Activated B cell treated with CpG ODN at 0.5 μM for 24 hours (primary cell): ENCODE data around the gene CRKL. TPM values are rescaled to one million over a fixed set of nuclear protein-coding genes. Genes with fewer than 3 reads are reported as not detected.

Source experiments
- ATAC-seq: fragments of 200-7000 bp; cut with Tn5 transposase; one replicate; pipeline ENCODE4 v1.10.0; 2021; ENCODE audit warnings: low read depth, mild to moderate bottlenecking, moderate library complexity
- CTCF ChIA-PET: fragments of 350-600 bp; sonication (Branson Sonifier 250); formaldehyde crosslinking; loops from one replicate; lab custom pipeline; 2021; ENCODE audit warnings: antibody characterized with exemption; lab: Charles Lee
- POLR2A ChIA-PET: fragments of 350-600 bp; sonication (Branson Sonifier 250); formaldehyde crosslinking; loops from one replicate; lab custom pipeline; 2021; ENCODE audit warnings: antibody characterized with exemption; lab: Charles Lee
- DNase-seq: peaks from one replicate; pipeline ENCODE4 v3.0.0; 2022
- H3K27ac Mint-ChIP-seq: one replicate; pipeline ENCODE4 v1.8.0; 2020; ENCODE audit warnings: mixed read lengths
- H3K27me3 Mint-ChIP-seq: one replicate; pipeline ENCODE4 v1.8.0; 2021; ENCODE audit warnings: mixed read lengths
- H3K36me3 Mint-ChIP-seq: one replicate; pipeline ENCODE4 v1.8.0; 2021; ENCODE audit warnings: low read depth, mixed read lengths
- H3K4me1 Mint-ChIP-seq: one replicate; pipeline ENCODE4 v1.8.0; 2021; ENCODE audit warnings: mixed read lengths
- H3K4me3 Mint-ChIP-seq: one replicate; pipeline ENCODE4 v1.8.0; 2020; ENCODE audit warnings: mild to moderate bottlenecking, mixed read lengths
- H3K9me3 Mint-ChIP-seq: one replicate; pipeline ENCODE4 v1.8.0; 2020; ENCODE audit warnings: mixed read lengths
- CTCF ChIP-seq: fragments of 200-600 bp; IDR thresholded peaks from one replicate; pipeline ENCODE4 v1.8.0; 2022; ENCODE audit warnings: antibody characterized with exemption, mild to moderate bottlenecking
- intact Hi-C: fragments of 100-400 bp; cut with micrococcal nuclease; formaldehyde crosslinking; loops from one replicate; pipeline ENCODE4 v1.15.1; 2024
- total RNA-seq: library from RNA; stranded (reverse); gene quantifications from 2 replicates; pipeline ENCODE4 v1.2.3, GENCODE V29; 2022

Gene CRKL
- total RNA-seq, 1 donor from 2014 or later, result 55.7 TPM

GRCh38 chr22:20943104-20943933 lies 26.1 kb downstream of the CRKL start:
- no peaks in the 10 kb centered on the region for H3K27me3 Mint-ChIP-seq
- CTCF ChIA-PET, result interaction anchor here (0.6 kb wide), 1 partner anchor 158 kb away, joined by 3 read pairs; no protein-coding TSS in a partner anchor
- intact Hi-C loops, result no loop called here

DNA sequence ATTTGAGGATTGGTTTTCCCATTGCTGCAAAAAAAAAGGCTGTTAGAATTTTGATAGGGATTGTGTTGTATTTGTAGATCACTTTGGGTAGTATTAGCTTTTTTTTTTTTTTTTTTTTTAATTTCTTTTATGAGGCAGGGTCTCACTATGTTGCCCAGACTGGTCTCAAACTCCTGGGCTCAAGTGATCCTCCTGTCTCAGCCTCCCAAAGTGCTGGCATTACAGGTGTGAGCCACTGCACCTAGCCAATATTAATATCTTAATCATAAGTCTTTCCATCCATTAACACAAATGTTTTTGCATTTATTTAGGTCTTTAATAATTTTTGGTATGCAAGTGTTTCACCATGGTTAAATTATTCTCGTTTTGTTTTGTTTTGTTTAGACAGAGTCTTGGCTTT lies 26.8 kb downstream of the CRKL start:
- Mint-ChIP-seq H3K4me1 (peaks cover 64% of the 10 kb centered on the region), H3K9me3 (no peaks in the 10 kb centered on the region), H3K36me3 (peaks cover 45% of the 10 kb centered on the region), H3K27me3 (no peaks in the 10 kb centered on the region), H3K27ac (no peak overlapping the region), H3K4me3 (no peak overlapping the region)
- no peak for TF ChIP-seq CTCF
- intact Hi-C loops, result no loop called here
- POLR2A ChIA-PET, result no interaction called here
- CTCF ChIA-PET, result no interaction called here
- no peak for DNase-seq
- ATAC-seq, result no peak

More at GRCh38 chr22:20943104-20943933, 26.1 kb downstream of the CRKL start:
- no peak for DNase-seq
- H3K36me3 Mint-ChIP-seq, result peaks cover 46% of the 10 kb centered on the region
- ATAC-seq, result no peak
- no peak overlapping the region for H3K27ac Mint-ChIP-seq
- H3K4me1 Mint-ChIP-seq, result peaks cover 69% of the 10 kb centered on the region
- TF ChIP-seq CTCF, result no peak
- no peak overlapping the region for H3K4me3 Mint-ChIP-seq
- H3K9me3 Mint-ChIP-seq, result no peaks in the 10 kb centered on the region
- POLR2A ChIA-PET, result no interaction called here

- CTCF ChIA-PET, result no interaction called here
- no peak for ATAC-seq
- Mint-ChIP-seq H3K9me3 (no peaks in the 10 kb centered on the region), H3K27me3 (no peaks in the 10 kb centered on the region), H3K27ac (no peak overlapping the region), H3K36me3 (peaks cover 50% of the 10 kb centered on the region), H3K4me1 (peaks cover 50% of the 10 kb centered on the region), H3K4me3 (no peak overlapping the region)
- intact Hi-C loops, result no loop called here
- no peak for DNase-seq
- no peak for TF ChIP-seq CTCF
- POLR2A ChIA-PET, result no interaction called here
Observed at GRCh38 chr22:20945578-20945934, 28.3 kb downstream of the CRKL start.

DNA sequence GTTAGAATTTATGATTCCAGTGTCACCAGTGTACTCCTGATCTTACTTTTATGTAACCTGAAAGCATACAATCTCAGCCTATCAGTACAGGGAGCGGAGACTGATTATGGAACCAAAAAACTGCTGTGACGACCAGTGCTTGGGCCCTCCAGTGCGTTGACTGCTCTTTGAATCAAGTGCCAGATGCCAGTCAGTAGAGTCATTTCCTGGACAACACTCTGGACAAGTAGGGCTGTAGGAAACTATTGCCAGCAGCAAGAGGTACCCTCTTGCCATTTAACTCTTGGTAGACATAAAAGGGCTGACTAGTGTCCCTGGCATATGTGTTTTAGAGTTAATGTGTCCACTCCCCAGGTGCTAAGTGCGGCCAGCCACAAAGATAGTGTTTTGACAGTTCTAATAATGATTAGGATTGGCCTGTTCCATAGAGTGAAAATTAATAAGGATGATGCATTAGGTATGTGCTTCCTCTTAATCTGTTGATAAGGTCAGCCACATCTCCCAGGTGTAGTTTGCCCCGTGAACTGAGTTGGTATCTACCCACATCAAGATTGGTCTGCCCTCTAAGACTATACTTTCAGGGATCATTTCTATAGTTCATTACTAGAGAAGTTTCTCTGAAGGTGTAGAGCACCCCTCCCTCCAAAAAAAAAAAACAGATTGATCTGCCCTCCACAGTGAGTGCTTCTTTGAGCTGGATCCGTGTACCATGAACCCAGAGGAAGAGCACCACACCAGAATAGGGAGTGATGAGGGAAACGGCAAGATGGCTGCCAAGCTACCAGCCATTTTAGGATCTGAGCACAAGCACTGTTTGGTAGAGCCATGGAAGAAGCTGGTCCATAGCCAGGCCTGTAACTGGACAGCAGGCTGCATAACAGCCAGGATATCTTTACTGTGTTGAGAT lies 29.1 kb downstream of the CRKL start:
- Mint-ChIP-seq H3K4me3 (no peak overlapping the region), H3K4me1 (peaks cover 43% of the 10 kb centered on the region), H3K27me3 (no peaks in the 10 kb centered on the region), H3K27ac (peak overlapping the region; percentile 46), H3K36me3 (peaks cover 53% of the 10 kb centered on the region), H3K9me3 (no peaks in the 10 kb centered on the region)
- DNase-seq, result no peak
- ATAC-seq, result no peak
- ChIA-PET POLR2A (no interaction called here), CTCF (interaction anchor here (1.3 kb wide), 1 partner anchor 15 kb away, joined by 3 read pairs; no protein-coding TSS in a partner anchor)
- TF ChIP-seq CTCF, result no peak
- intact Hi-C loops, result no loop called here

- intact Hi-C loops, result no loop called here
- Mint-ChIP-seq H3K4me3 (no peak overlapping the region), H3K9me3 (no peaks in the 10 kb centered on the region), H3K27me3 (no peaks in the 10 kb centered on the region), H3K36me3 (peaks cover 60% of the 10 kb centered on the region), H3K4me1 (peaks cover 38% of the 10 kb centered on the region), H3K27ac (no peak overlapping the region)
- POLR2A ChIA-PET, result no interaction called here
- ATAC-seq (no peak), DNase-seq (no peak)
- no peak for TF ChIP-seq CTCF
- CTCF ChIA-PET, result interaction anchor here (1.3 kb wide), 1 partner anchor 14 kb away, joined by 3 read pairs; no protein-coding TSS in a partner anchor
Observed at GRCh38 chr22:20946991-20947390, 29.8 kb downstream of the CRKL start.
